Vagina (tissue), 2 donors: ENCODE measurements around the gene CACNA1C.

Experiments
- POLR2A ChIP-seq, 2 donors: fragments of 450-650 bp; IDR thresholded peaks; one replicate each; pipeline ENCODE4 v1.6.1; 2017; ENCODE audit warnings: antibody characterized with exemption in 2 of 2, mild to moderate bottlenecking in 2 of 2, moderate library complexity in 2 of 2
- POLR2AphosphoS5 ChIP-seq, 2 donors: sonication (generic); formaldehyde crosslinking; IDR thresholded peaks; one replicate each; pipeline ENCODE4 v1.9.0; 2017; ENCODE audit warnings: antibody characterized with exemption in 2 of 2, mild to moderate bottlenecking in 2 of 2, low read depth in 1 of 2; ENCODE audit not compliant: insufficient read depth in 1 of 2
- TF ChIP-seq, protein P1 (sequence below), 3 experiments: fragments of 450-650 bp in 2 of 3; fragments of 200-600 bp in 1 of 3; sonication (generic) in 1 of 3; IDR thresholded peaks; one replicate each; pipeline ENCODE4 v1.5.1; 2017 to 2019; ENCODE audit warnings: antibody characterized with exemption in 3 of 3, mild to moderate bottlenecking in 2 of 3, moderate library complexity in 2 of 3

- TF ChIP-seq, protein P1, sequence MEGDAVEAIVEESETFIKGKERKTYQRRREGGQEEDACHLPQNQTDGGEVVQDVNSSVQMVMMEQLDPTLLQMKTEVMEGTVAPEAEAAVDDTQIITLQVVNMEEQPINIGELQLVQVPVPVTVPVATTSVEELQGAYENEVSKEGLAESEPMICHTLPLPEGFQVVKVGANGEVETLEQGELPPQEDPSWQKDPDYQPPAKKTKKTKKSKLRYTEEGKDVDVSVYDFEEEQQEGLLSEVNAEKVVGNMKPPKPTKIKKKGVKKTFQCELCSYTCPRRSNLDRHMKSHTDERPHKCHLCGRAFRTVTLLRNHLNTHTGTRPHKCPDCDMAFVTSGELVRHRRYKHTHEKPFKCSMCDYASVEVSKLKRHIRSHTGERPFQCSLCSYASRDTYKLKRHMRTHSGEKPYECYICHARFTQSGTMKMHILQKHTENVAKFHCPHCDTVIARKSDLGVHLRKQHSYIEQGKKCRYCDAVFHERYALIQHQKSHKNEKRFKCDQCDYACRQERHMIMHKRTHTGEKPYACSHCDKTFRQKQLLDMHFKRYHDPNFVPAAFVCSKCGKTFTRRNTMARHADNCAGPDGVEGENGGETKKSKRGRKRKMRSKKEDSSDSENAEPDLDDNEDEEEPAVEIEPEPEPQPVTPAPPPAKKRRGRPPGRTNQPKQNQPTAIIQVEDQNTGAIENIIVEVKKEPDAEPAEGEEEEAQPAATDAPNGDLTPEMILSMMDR (IDR thresholded peaks at IDR 0.05), result no peak
- TF ChIP-seq POLR2A (IDR thresholded peaks at IDR 0.05) (no peak), POLR2AphosphoS5 (IDR thresholded peaks at IDR 0.05; ENCODE audit: insufficient read depth in 1 of 2, low read depth in 1 of 2) (no peak)
Observed at GRCh38 chr12:2689393-2689792, 636.6 kb downstream of the CACNA1C start.
